ENCODE results near the gene KCNIP1.

DNA sequence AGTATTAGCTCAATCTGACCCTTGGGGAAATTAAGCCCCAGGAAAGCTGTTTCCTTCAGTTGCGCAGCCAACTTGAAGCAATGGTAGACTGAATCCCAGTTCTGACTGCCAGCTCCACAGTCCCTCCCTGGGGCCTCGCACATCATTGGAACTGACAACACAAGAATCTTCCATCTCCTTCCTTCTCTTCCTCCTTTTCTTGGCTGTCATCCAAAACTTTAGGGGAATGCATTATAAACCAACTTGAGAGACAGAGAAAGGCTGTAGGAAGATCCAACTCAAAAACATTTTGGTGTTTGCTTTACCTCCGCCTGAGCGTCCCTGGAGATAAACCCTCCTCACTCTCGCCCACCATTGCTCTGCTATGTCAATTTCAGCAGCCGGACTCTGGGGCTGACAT is 16.6 kb downstream of the KCNIP1 start:
- TF ChIP-seq, protein P1, sequence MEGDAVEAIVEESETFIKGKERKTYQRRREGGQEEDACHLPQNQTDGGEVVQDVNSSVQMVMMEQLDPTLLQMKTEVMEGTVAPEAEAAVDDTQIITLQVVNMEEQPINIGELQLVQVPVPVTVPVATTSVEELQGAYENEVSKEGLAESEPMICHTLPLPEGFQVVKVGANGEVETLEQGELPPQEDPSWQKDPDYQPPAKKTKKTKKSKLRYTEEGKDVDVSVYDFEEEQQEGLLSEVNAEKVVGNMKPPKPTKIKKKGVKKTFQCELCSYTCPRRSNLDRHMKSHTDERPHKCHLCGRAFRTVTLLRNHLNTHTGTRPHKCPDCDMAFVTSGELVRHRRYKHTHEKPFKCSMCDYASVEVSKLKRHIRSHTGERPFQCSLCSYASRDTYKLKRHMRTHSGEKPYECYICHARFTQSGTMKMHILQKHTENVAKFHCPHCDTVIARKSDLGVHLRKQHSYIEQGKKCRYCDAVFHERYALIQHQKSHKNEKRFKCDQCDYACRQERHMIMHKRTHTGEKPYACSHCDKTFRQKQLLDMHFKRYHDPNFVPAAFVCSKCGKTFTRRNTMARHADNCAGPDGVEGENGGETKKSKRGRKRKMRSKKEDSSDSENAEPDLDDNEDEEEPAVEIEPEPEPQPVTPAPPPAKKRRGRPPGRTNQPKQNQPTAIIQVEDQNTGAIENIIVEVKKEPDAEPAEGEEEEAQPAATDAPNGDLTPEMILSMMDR (IDR thresholded peaks at IDR 0.05), result no peak
- no peak for TF ChIP-seq POLR2A (IDR thresholded peaks at IDR 0.05)
